Osteoblast (primary cell): ENCODE measurements around the gene FNBP1. TPM values are rescaled to one million over a fixed set of nuclear protein-coding genes. Genes with fewer than 3 reads are reported as not detected.
"Not testable (repeated sequence)": the region's sequence is repeated elsewhere in the genome, so short reads cannot be mapped to it uniquely, and the experiment has no call there.

Source experiments
- DNase-seq: peaks from one replicate; pipeline ENCODE4 v3.0.0; 2011; ENCODE audit warnings: low spot score, mixed read lengths; ENCODE audit not compliant: insufficient read length; ENCODE audit errors: missing footprints
- H2AFZ ChIP-seq: 2 replicates; pipeline ENCODE4 v1.6.0; 2011; ENCODE audit warnings: mild to moderate bottlenecking, low read length
- H3K27ac ChIP-seq: 2 replicates; pipeline ENCODE4 v1.5.1; 2011; ENCODE audit warnings: mild to moderate bottlenecking, low read depth, low read length, moderate library complexity
- H3K27me3 ChIP-seq: 2 replicates; pipeline ENCODE4 v1.6.0; 2012; ENCODE audit warnings: mild to moderate bottlenecking, control low read depth, inconsistent platforms, low read length, moderate library complexity; ENCODE audit not compliant: insufficient read depth
- H3K36me3 ChIP-seq: 2 replicates; pipeline ENCODE4 v1.5.1; 2011; ENCODE audit warnings: mild to moderate bottlenecking, low read length, control low read depth, moderate library complexity; ENCODE audit not compliant: insufficient read depth
- H3K4me1 ChIP-seq: 2 replicates; pipeline ENCODE4 v1.5.1; 2011; ENCODE audit warnings: mild to moderate bottlenecking, low read length, control low read depth, moderate library complexity; ENCODE audit not compliant: insufficient read depth
- H3K4me2 ChIP-seq: 2 replicates; pipeline ENCODE4 v1.6.0; 2011; ENCODE audit warnings: mild to moderate bottlenecking, low read length; ENCODE audit not compliant: insufficient read depth
- H3K4me3 ChIP-seq: fragments of 200-600 bp; sonication (generic); 3 replicates; pipeline ENCODE4 v1.5.1; 2012; ENCODE audit warnings: mild to moderate bottlenecking, low read length, inconsistent platforms; ENCODE audit not compliant: insufficient read depth
- H3K79me2 ChIP-seq: 2 replicates; pipeline ENCODE4 v1.6.0; 2012; ENCODE audit warnings: mild to moderate bottlenecking, low read length, control low read depth, inconsistent platforms; ENCODE audit not compliant: insufficient read depth
- H3K9me3 ChIP-seq: 2 replicates; pipeline ENCODE4 v1.5.1; 2011; ENCODE audit warnings: low read depth, low read length, control low read depth
- H4K20me1 ChIP-seq: 2 replicates; pipeline ENCODE4 v1.6.0; 2012; ENCODE audit warnings: mild to moderate bottlenecking, low read length, control low read depth; ENCODE audit not compliant: insufficient read depth
- total RNA-seq: library from RNA; depleted of rRNA; stranded (reverse); fragments of >200 nt; gene quantifications from 2 replicates; pipeline ENCODE4 v1.2.3, GENCODE V29; 2012
- TF ChIP-seq, protein P1 (sequence below): IDR thresholded peaks from 2 replicates; pipeline ENCODE4 v1.5.1; 2011; ENCODE audit warnings: mild to moderate bottlenecking, low read depth, low read length, moderate library complexity; ENCODE audit errors: extremely low read depth

FNBP1 gene
- total RNA-seq, 1 donor = 31.8 TPM

DNA sequence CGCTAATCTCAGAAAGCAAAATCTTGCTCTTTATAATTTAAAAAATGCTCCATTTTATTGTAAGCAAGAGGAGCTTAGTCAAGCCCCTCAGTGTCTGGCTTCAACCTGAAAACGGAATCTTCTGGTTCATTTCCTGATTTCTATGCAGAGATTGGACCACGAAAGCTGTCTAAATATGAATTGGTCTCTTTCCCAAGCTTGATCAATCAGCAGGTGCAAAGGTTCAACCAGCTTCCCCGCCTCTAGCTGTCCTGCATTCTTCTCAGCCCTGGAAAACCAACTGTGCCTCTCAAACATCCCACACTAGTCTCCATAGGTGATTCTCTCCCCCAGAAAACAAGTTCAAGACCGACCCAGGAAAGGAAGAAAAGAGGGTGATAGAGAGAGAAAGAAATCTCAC is 34.5 kb downstream of the FNBP1 start:
- no peak for DNase-seq
- Histone ChIP-seq H3K27me3 (no peaks in the 10 kb centered on the region), H2AFZ (no peak overlapping the region)

DNA sequence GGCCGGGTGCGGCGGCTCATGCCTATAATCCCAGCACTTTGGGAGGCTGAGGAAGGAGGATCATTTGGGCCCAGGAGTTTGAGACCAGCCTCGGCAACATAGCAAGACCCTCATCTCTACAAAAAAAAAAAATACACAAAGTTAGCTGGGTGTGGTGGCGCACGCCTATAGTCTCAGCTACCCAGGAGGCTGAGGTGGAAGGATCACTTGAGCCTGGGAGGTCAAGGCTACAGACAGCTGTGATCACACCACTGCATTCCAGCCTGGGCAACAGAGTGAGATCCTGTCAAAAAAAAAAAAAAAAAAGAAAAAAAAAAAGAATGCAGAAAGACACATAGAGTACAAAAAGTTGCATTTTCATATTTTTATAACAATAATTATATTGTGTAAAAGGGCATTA is 36.0 kb downstream of the FNBP1 start:
- not testable (repeated sequence) for H3K4me2 ChIP-seq
- H3K79me2 ChIP-seq = peaks cover 26% of the 10 kb centered on the region

More for the DNA sequence above, 34.5 kb downstream of the FNBP1 start:
- Histone ChIP-seq H3K4me3 (no peak overlapping the region), H3K36me3 (no peaks in the 10 kb centered on the region), H4K20me1 (peaks cover 18% of the 10 kb centered on the region), H3K79me2 (peaks cover 25% of the 10 kb centered on the region), H3K9me3 (peaks cover 2% of the 10 kb centered on the region), H3K4me1 (no peaks in the 10 kb centered on the region), H3K27ac (no peak overlapping the region), H3K4me2 (no peak overlapping the region)
- TF ChIP-seq, protein P1, sequence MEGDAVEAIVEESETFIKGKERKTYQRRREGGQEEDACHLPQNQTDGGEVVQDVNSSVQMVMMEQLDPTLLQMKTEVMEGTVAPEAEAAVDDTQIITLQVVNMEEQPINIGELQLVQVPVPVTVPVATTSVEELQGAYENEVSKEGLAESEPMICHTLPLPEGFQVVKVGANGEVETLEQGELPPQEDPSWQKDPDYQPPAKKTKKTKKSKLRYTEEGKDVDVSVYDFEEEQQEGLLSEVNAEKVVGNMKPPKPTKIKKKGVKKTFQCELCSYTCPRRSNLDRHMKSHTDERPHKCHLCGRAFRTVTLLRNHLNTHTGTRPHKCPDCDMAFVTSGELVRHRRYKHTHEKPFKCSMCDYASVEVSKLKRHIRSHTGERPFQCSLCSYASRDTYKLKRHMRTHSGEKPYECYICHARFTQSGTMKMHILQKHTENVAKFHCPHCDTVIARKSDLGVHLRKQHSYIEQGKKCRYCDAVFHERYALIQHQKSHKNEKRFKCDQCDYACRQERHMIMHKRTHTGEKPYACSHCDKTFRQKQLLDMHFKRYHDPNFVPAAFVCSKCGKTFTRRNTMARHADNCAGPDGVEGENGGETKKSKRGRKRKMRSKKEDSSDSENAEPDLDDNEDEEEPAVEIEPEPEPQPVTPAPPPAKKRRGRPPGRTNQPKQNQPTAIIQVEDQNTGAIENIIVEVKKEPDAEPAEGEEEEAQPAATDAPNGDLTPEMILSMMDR = no peak

DNA sequence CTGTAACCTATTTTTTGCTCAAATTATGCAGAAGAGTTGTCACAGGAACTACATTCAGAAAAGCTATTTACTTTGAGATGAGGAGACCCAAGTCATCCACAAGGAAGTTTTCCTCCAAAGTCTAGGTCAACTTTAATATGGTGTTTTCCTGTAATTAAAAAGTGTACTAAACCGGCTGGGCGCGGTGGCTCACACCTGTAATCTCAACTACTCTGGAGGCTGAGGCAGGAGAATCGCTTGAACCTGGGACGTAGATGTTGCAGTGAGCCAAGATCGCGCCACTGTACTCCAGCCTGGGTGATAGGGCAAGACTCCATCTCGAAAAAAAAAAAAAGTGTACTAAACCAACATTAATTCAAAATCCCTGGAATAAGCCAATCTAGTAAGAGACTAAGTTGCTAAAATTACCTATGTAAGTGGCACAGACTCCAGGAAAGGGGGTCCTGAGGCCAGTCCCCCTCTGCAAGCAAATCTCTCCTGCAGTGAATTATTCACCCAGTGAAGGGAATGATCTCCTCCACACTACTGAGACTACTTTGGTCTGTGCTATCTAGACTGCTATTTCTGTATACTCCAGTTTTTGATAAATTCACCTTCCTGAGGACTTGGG is 38.9 kb downstream of the FNBP1 start:
- H3K27me3 ChIP-seq = no peaks in the 10 kb centered on the region
- H3K4me3 ChIP-seq = no peak overlapping the region
- DNase-seq = peak; percentile 29
- no peak overlapping the region for H2AFZ ChIP-seq
- H3K36me3 ChIP-seq = no peaks in the 10 kb centered on the region
- no peak overlapping the region for H3K4me2 ChIP-seq
- H4K20me1 ChIP-seq = peaks cover 8% of the 10 kb centered on the region
- no peak overlapping the region for H3K27ac ChIP-seq
- H3K9me3 ChIP-seq = no peaks in the 10 kb centered on the region
- H3K79me2 ChIP-seq = peaks cover 12% of the 10 kb centered on the region
- TF ChIP-seq, protein P1 = no peak
- H3K4me1 ChIP-seq = no peaks in the 10 kb centered on the region

More for the DNA sequence above, 36.0 kb downstream of the FNBP1 start:
- H3K36me3 ChIP-seq, H3K4me1 ChIP-seq, H3K9me3 ChIP-seq, H2AFZ ChIP-seq, DNase-seq, H3K27me3 ChIP-seq, H3K27ac ChIP-seq, H3K4me3 ChIP-seq: not testable (repeated sequence)
- H4K20me1 ChIP-seq = peaks cover 14% of the 10 kb centered on the region

DNA sequence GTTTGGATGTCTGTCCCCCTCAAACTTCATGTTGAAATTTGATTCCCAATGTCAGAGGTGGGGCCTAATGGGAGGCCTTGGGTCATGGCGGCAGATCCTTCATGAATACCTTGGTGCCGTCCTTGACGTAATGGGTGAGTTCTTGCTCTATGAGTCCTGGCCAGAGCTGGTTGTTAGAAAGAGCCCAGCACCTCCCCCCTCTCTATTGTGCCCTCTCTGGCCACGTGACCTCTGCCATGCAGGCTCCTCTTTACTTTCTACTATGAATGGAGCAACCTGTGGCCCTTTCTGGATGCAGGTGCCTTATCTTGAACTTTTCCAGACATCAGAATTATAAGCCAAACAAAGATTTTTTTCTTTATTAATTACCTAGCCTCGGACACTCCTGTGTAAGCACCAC is 40.7 kb downstream of the FNBP1 start:
- Histone ChIP-seq H3K36me3 (no peaks in the 10 kb centered on the region), H3K4me1 (no peaks in the 10 kb centered on the region), H3K9me3 (no peaks in the 10 kb centered on the region), H3K4me2 (no peak overlapping the region), H3K79me2 (peaks cover 14% of the 10 kb centered on the region), H4K20me1 (peaks cover 5% of the 10 kb centered on the region), H2AFZ (no peak overlapping the region), H3K4me3 (no peak overlapping the region), H3K27ac (no peak overlapping the region), H3K27me3 (no peaks in the 10 kb centered on the region)
- TF ChIP-seq, protein P1 = no peak
- DNase-seq = no peak
